PC-3 (cell line): ENCODE measurements around the gene ARHGEF7. TPM values are rescaled to one million over a fixed set of nuclear protein-coding genes. Genes with fewer than 3 reads are reported as not detected.

Experiments
- ATAC-seq: fragments of 200-7000 bp; cut with Tn5 transposase; 2 replicates; pipeline ENCODE4 v1.9.1; 2020; ENCODE audit warnings: mild to moderate bottlenecking, moderate library complexity
- BruUV-seq: library from RNA; stranded (reverse); fragments of 400-500 nt; replicated peaks from 2 replicates; lab custom pipeline; 2021; lab: Mats Ljungman, UMichigan
- CTCF ChIA-PET: fragments of 300-600 bp; sonication (Branson Sonifier 250); formaldehyde crosslinking; loops from one replicate; lab custom pipeline; 2022; ENCODE audit warnings: antibody characterized with exemption; lab: Charles Lee
- POLR2A ChIA-PET: fragments of 300-600 bp; sonication (Branson Sonifier 250); formaldehyde crosslinking; loops from one replicate; lab custom pipeline; 2022; ENCODE audit warnings: antibody characterized with exemption; ENCODE audit not compliant: unreplicated experiment; lab: Charles Lee
- DNase-seq: peaks from one replicate; pipeline ENCODE4 v3.0.0-alpha.2; 2015
- H2AFZ ChIP-seq: fragments of 300-600 bp; sonication (generic); 2 replicates; pipeline ENCODE4 v1.6.0; 2016; ENCODE audit warnings: antibody characterized with exemption, low read length
- H3F3A ChIP-seq: fragments of 300-600 bp; sonication (generic); one replicate; pipeline ENCODE4 v1.6.0; 2017; ENCODE audit warnings: antibody characterized with exemption, low read length, control low read depth, mild to moderate bottlenecking; ENCODE audit not compliant: unreplicated experiment
- H3K27ac ChIP-seq: fragments of 300-600 bp; sonication (generic); 2 replicates; pipeline ENCODE4 v1.5.1; 2016; ENCODE audit warnings: mild to moderate bottlenecking, low read length
- H3K27me3 ChIP-seq: fragments of 300-600 bp; sonication (generic); 2 replicates; pipeline ENCODE4 v1.6.1; 2016; ENCODE audit warnings: low read length, mixed read lengths
- H3K36me3 ChIP-seq: fragments of 300-600 bp; sonication (generic); 2 replicates; pipeline ENCODE4 v1.6.1; 2016; ENCODE audit warnings: low read depth, mixed run types, low read length, mixed read lengths
- H3K4me1 ChIP-seq: fragments of 300-600 bp; sonication (generic); 2 replicates; pipeline ENCODE4 v1.5.1; 2016; ENCODE audit warnings: low read length; ENCODE audit not compliant: insufficient read depth
- H3K4me2 ChIP-seq: fragments of 300-600 bp; sonication (generic); 2 replicates; pipeline ENCODE4 v1.6.0; 2016; ENCODE audit warnings: low read length
- H3K4me3 ChIP-seq: fragments of 300-600 bp; sonication (generic); 2 replicates; pipeline ENCODE4 v1.5.1; 2016; ENCODE audit warnings: mild to moderate bottlenecking, low read length, mixed read lengths
- H3K79me2 ChIP-seq: fragments of 300-600 bp; sonication (generic); 2 replicates; pipeline ENCODE4 v1.6.1; 2017; ENCODE audit warnings: low read length, mixed read lengths
- H3K9ac ChIP-seq: fragments of 300-600 bp; sonication (generic); 2 replicates; pipeline ENCODE4 v1.6.0; 2016; ENCODE audit warnings: mild to moderate bottlenecking, low read length
- H3K9me2 ChIP-seq: fragments of 300-600 bp; sonication (generic); replicated peaks from 2 replicates; pipeline ENCODE4 v1.6.1; 2016; ENCODE audit warnings: mixed run types, low read length, mixed read lengths
- H3K9me3 ChIP-seq: fragments of 300-600 bp; sonication (generic); 2 replicates; pipeline ENCODE4 v1.6.1; 2016; ENCODE audit warnings: low read length, mixed read lengths
- H4K20me1 ChIP-seq: fragments of 300-600 bp; sonication (generic); 2 replicates; pipeline ENCODE4 v1.6.1; 2016; ENCODE audit warnings: low read length, mixed read lengths
- EZH2 ChIP-seq: fragments of 300-600 bp; sonication (generic); IDR thresholded peaks from one replicate; pipeline ENCODE4 v1.6.1; 2017; ENCODE audit warnings: antibody characterized with exemption, mild to moderate bottlenecking, low read length; ENCODE audit not compliant: unreplicated experiment
- EZH2phosphoT487 ChIP-seq: fragments of 300-600 bp; sonication (generic); IDR thresholded peaks from 2 replicates; pipeline ENCODE4 v1.6.1; 2018; ENCODE audit warnings: mild to moderate bottlenecking, antibody characterized with exemption, low read length, borderline replicate concordance
- intact Hi-C: fragments of 100-400 bp; cut with micrococcal nuclease; formaldehyde crosslinking; loops from 2 replicates; pipeline ENCODE4 v1.9.0; 2023
- total RNA-seq: library from RNA; depleted of rRNA; stranded (reverse); fragments of >200 nt; gene quantifications from 2 replicates; pipeline ENCODE4 v1.2.3, GENCODE V29; 2014
- TF ChIP-seq, protein P1 (sequence below): fragments of 300-600 bp; sonication (generic); conservative IDR thresholded peaks from 2 replicates; pipeline ENCODE4 v1.5.1; 2017; ENCODE audit warnings: antibody characterized with exemption, low read depth, mild to moderate bottlenecking, low read length

ARHGEF7 gene
- total RNA-seq, 1 experiment from 2014 or later, result 14.7 TPM

DNA sequence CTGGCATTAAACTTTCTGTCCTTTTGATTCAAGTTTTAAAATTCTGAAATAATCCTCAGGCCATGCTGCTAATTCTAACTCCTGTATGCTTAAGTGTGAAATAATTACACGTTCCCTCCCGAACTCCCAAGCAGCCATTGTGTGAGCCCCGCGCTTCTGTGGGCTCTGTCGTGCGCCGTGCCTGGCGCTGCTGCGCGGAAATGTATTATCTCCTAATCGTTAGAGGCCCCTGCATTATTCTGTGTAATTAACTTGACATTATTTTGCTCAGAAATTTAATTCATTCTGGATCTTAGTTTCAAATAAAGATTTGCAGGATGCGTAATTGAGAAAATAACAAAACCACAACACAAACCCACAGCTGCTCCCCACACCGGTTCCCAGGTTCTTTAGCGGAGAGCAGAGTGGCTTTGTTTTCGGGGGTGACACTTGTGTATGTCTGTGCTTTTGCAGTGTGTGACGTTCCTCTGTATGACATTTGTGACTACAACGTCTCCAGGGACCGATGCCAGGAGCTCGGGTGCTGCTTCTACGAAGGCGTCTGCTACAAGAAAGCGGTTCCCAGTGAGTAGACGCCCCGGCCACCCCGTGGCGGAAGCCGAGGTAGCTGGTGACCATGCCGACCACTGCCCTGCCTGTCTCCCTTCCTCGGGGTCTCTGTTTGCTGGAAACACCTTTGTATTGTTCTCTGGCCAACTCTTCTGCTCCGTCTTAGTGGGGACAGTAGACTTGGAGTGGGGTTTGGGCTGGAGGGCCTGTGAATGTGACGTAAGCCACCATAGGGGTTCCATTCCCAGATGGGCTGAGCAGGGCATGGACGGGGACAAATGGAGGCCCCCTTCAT, 212.8 kb downstream of the ARHGEF7 start:
- intact Hi-C loops, result no loop called here
- no peak for ATAC-seq
- H3K9ac ChIP-seq, result no peak overlapping the region
- H3K4me3 ChIP-seq, result no peak overlapping the region
- no peaks in the 10 kb centered on the region for H3K79me2 ChIP-seq
- CTCF ChIA-PET, result no interaction called here
- no peaks in the 10 kb centered on the region for H3K4me1 ChIP-seq
- no peaks in the 10 kb centered on the region for H3K9me3 ChIP-seq
- no peak for DNase-seq
- H3K36me3 ChIP-seq, result no peaks in the 10 kb centered on the region
- no peaks in the 10 kb centered on the region for H3K9me2 ChIP-seq
- TF ChIP-seq EZH2phosphoT487 (no peak), EZH2 (no peak)
- POLR2A ChIA-PET, result no interaction called here
- peaks cover 15% of the 10 kb centered on the region for H3K27me3 ChIP-seq
- H4K20me1 ChIP-seq, result no peaks in the 10 kb centered on the region
- H3K27ac ChIP-seq, result no peak overlapping the region
- H3K4me2 ChIP-seq, result no peak overlapping the region
- no peaks in the 10 kb centered on the region for H3F3A ChIP-seq
- BruUV-seq, result no TSS peak
- H2AFZ ChIP-seq, result no peak overlapping the region

DNA sequence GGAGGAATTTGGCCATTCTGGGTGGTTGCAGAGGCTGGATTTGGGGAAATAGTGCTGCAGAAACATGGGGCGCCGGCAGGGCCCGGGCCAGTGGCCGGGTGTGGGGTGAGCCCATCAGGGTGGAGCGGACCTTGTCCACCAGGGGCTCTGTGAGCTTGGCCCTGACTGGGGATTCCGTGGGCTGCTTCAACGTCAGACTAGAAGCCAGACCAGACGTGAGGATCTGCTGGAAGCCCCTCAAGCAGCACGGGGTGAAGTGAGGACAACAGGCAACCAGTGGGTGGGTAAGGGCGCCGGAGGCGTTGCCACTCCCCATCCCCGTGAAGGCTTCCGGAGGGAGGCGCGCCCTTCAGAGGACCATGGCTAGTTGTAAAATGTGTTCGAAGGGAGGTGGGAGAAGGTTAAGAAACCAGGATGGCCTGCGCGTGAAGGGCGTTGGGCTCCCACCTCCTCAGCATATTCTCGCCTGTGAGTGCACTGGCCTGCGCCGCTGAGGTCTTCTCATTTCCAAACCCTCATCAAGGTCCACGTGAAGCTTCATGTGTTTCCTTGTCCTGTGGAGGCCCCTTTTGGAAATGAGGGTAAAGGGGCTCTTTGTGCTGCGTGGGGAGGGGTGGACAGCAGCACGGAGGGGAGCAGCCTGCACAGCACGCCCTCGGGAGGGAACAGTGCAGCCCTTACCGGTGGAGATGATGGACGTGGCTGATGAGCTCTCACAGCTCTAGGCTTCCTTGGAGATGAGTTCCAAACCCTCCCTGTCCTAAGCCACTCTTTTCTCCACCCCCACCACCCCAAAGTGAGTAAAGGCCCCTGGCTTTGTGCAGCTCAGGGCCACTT, 213.7 kb downstream of the ARHGEF7 start:
- TF ChIP-seq, protein P1, sequence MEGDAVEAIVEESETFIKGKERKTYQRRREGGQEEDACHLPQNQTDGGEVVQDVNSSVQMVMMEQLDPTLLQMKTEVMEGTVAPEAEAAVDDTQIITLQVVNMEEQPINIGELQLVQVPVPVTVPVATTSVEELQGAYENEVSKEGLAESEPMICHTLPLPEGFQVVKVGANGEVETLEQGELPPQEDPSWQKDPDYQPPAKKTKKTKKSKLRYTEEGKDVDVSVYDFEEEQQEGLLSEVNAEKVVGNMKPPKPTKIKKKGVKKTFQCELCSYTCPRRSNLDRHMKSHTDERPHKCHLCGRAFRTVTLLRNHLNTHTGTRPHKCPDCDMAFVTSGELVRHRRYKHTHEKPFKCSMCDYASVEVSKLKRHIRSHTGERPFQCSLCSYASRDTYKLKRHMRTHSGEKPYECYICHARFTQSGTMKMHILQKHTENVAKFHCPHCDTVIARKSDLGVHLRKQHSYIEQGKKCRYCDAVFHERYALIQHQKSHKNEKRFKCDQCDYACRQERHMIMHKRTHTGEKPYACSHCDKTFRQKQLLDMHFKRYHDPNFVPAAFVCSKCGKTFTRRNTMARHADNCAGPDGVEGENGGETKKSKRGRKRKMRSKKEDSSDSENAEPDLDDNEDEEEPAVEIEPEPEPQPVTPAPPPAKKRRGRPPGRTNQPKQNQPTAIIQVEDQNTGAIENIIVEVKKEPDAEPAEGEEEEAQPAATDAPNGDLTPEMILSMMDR, result no peak
- TF ChIP-seq EZH2, result no peak
- no peak for TF ChIP-seq EZH2phosphoT487
- Histone ChIP-seq H3K27ac (no peak overlapping the region), H3F3A (no peaks in the 10 kb centered on the region), H3K4me2 (no peak overlapping the region), H3K9me3 (no peaks in the 10 kb centered on the region), H3K27me3 (peaks cover 15% of the 10 kb centered on the region), H4K20me1 (no peaks in the 10 kb centered on the region), H2AFZ (no peak overlapping the region), H3K9me2 (no peaks in the 10 kb centered on the region), H3K36me3 (no peaks in the 10 kb centered on the region), H3K4me3 (no peak overlapping the region), H3K9ac (no peak overlapping the region), H3K79me2 (no peaks in the 10 kb centered on the region), H3K4me1 (no peaks in the 10 kb centered on the region)
- intact Hi-C loops, result no loop called here
- POLR2A ChIA-PET, result no interaction called here
- CTCF ChIA-PET, result no interaction called here
- no peak for DNase-seq
- no TSS peak for BruUV-seq
- no peak for ATAC-seq

DNA sequence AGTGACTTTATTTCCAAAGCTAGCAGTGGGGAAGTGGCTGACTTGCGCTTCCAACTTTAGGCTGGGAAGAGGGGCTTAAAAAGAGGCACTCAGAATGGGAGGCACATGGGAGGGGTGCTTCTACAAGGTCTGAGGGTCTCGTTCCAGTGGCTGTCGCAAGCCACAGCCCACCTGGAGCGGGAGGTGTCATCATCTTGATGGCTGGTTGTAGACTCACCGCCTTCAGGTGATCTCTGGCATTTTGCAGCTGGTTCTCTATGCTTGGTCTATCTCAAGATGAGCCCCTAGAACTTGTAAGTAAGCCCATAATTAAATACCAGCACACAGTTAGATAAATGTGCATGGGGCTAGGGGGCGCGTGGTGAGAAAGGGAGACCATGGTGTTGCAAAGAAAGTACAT, 214.5 kb downstream of the ARHGEF7 start:
- Histone ChIP-seq H3K4me2 (no peak overlapping the region), H3K4me3 (no peak overlapping the region), H3K4me1 (no peaks in the 10 kb centered on the region), H3K36me3 (no peaks in the 10 kb centered on the region), H3K27ac (no peak overlapping the region), H2AFZ (no peak overlapping the region), H4K20me1 (no peaks in the 10 kb centered on the region), H3F3A (no peaks in the 10 kb centered on the region), H3K9me2 (no peaks in the 10 kb centered on the region), H3K9ac (no peak overlapping the region), H3K27me3 (peaks cover 23% of the 10 kb centered on the region), H3K79me2 (no peaks in the 10 kb centered on the region), H3K9me3 (no peaks in the 10 kb centered on the region)
- CTCF ChIA-PET, result no interaction called here
- intact Hi-C loops, result no loop called here
- DNase-seq, result no peak
- no peak for ATAC-seq
- POLR2A ChIA-PET, result no interaction called here
- BruUV-seq, result no TSS peak
- TF ChIP-seq, protein P1, result no peak
- TF ChIP-seq EZH2, result no peak
- TF ChIP-seq EZH2phosphoT487, result no peak
